Ecto neural progenitor cell (in vitro differentiated cells): ENCODE measurements around the gene ZNF619.

Experiments used
- DNase-seq: peaks from one replicate; pipeline ENCODE4 v3.0.0-alpha.2; 2018; ENCODE audit warnings: low spot score

The ZNF619 gene

DNA sequence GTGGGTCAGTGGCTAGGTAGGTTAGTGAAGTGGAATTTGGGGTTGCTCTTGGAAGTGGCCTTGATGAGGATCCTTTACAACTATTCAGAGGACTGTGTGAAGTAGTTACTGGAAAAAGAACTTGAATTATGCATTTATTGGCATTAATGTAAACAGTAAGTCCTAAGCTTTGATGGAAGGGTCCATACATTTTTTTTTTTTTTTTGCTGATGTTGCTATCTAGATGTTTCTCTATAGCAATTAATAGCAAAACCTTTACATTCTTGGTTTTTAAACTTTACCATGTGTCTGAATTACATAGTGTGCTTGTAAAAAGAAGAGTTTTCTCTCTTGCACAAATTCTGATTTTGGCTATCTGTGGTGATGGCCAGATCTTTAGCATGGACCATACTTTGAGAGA is 57.4 kb downstream of the ZNF619 start:
- DNase-seq, result no peak
